Heart left ventricle (tissue), 13 donors: Measurements from ENCODE around the gene PLCB2.

Experiments
- POLR2A ChIP-seq, 2 donors: fragments of 450-650 bp; IDR thresholded peaks; one replicate each; pipeline ENCODE4 v1.6.1; 2017; ENCODE audit warnings: antibody characterized with exemption in 2 of 2, mild to moderate bottlenecking in 2 of 2, moderate library complexity in 2 of 2
- TF ChIP-seq, protein P1 (sequence below), 12 donors: fragments of 200-600 bp; sonication (generic) in 4 of 12; IDR thresholded peaks; one replicate each; pipeline versions ENCODE4 v1.5.0 to v1.8.0; 2018 to 2022; ENCODE audit warnings: antibody characterized with exemption in 12 of 12, mild to moderate bottlenecking in 5 of 12
- donor health status: ischemic (EF 13 %, LVEDD 7.1; RV severe dilation, severe dysfunction).
- donor health status: DM: no; HTN: yes; CAD: no.
- donor health status: DM: no; HTN: no; CAD: no.
- donor health status: ischemic (EF 25% LVEDD 6.9; RV normal size, moderate dysfunction).
- donor health status: ischemic (EF 25% LVEDD 5.7; RV mildly dilated, moderate dysfunction).
- donor health status: ischemic (EF 35%, LVEDD 5.7; RV mildly dilated, moderate dysfunction).
- donor health status: nonischemic (EF 11% LVEDD 7.7; RV severe dilation, severe dysfunction).
- donor health status: DM: yes; HTN: yes; CAD: no.
- donor health status: PGD.
- donor health status: ischemic (EF 29% LVEDD 5.4; RV normal size, mild dysfunction).
- donor health status: nonischemic (EF 23%, LVEDD 6.1; RV moderate dilation, normal function).

DNA sequence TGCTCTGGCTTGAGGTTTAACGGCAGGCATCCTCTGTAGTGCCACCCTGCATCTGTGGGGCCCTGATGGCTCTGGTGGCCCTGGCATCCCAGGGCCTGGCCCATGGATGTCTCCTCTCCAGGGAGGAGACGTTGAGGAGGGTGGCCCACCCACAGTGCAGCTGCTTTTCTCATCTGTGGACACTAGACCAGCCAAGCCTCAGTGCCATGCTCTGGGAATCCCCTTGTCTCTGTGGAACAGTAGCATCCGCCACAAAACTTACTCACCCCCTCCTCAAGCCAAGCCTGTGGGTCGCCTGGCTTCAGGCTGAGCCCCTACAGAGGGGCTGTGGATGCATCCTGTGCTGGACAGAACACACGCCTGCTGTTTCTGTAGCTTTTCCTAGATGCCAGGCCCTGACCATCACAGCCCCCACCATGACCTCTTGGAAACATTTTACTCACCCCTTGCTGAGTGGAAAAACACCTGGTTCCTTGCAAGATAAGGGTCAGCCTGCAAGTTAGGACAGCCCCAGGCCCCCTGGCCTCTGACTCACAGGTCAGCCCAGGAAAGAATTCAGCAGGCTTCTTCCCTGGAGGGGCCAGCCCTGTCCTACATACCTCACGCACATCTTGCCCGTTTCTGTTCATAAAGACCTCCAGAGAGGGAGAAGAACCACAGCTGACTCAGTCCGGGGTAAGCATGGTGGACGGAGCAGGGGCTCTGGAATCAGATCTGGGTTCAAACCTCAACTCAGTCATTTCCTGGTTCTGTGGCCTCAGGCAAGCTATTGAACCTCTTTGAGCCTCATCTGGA, 49.9 kb downstream of the PLCB2 start:
- TF ChIP-seq, protein P1, sequence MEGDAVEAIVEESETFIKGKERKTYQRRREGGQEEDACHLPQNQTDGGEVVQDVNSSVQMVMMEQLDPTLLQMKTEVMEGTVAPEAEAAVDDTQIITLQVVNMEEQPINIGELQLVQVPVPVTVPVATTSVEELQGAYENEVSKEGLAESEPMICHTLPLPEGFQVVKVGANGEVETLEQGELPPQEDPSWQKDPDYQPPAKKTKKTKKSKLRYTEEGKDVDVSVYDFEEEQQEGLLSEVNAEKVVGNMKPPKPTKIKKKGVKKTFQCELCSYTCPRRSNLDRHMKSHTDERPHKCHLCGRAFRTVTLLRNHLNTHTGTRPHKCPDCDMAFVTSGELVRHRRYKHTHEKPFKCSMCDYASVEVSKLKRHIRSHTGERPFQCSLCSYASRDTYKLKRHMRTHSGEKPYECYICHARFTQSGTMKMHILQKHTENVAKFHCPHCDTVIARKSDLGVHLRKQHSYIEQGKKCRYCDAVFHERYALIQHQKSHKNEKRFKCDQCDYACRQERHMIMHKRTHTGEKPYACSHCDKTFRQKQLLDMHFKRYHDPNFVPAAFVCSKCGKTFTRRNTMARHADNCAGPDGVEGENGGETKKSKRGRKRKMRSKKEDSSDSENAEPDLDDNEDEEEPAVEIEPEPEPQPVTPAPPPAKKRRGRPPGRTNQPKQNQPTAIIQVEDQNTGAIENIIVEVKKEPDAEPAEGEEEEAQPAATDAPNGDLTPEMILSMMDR (IDR thresholded peaks at IDR 0.05): no peak
- TF ChIP-seq POLR2A (IDR thresholded peaks at IDR 0.05): no peak
